Measurements from ENCODE around the gene YJEFN3. TPM values are rescaled to one million over a fixed set of nuclear protein-coding genes. Genes with fewer than 3 reads are reported as not detected.

YJEFN3 gene
- total and polyA plus RNA-seq, 2 of the 8 experiments (the other 6 are each of a cell fraction or from before 2014, with no cell fraction given), result 5.7 to 9.4 TPM

DNA sequence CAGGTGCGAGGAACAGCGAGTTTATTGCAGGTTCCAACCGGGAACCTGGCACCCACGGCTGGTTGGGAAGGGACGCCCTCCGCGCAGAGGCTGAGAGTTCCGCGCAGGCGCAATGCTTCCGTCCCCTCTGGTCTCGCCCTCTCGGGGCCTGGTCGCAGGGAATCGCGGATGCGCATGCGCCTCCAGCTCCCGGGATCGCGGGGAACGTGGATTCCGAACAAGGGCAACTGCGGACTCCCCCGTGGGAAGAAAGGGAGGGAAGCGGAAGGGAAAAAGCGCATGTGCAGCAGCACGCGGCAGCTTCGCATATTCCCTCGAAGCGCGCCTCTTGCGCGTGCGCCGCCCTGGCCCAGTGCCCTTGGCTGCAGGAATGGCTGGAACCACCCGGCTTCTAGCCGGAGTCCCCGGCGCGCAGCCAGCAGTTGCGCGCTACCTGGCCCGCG, 14.5 kb upstream of the YJEFN3 start:
- no peak overlapping the region for H2BK12ac ChIP-seq (ENCODE audit: low read depth, low read length)
- no peak for TF ChIP-seq SAP30 (IDR thresholded peaks at IDR 0.05; ENCODE audit: insufficient read depth, insufficient replicate concordance, low read length)
- TF ChIP-seq CHD1 (IDR thresholded peaks at IDR 0.05; ENCODE audit: low read depth, low read length), result no peak
- TF ChIP-seq, protein P1, sequence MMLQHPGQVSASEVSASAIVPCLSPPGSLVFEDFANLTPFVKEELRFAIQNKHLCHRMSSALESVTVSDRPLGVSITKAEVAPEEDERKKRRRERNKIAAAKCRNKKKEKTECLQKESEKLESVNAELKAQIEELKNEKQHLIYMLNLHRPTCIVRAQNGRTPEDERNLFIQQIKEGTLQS (IDR thresholded peaks at IDR 0.05; ENCODE audit: insufficient read depth, low read depth, low read length), result no peak
- no peak for TF ChIP-seq RBBP5 (IDR thresholded peaks at IDR 0.05; ENCODE audit: borderline replicate concordance, low read depth, low read length)
- no peak for TF ChIP-seq SP2 (IDR thresholded peaks at IDR 0.05; ENCODE audit: low read length)
- H3K56ac ChIP-seq (replicated peaks; ENCODE audit: insufficient read length, low read depth, low read length), result no peak overlapping the region
- H4K20me1 ChIP-seq (replicated peaks in 1 of 2; ENCODE audit: control insufficient read depth in 1 of 2, insufficient read depth in 2 of 2, low read length in 2 of 2), result peaks cover 0 to 1% of the 10 kb centered on the region in 2 experiments
- H3K4ac ChIP-seq (replicated peaks; ENCODE audit: insufficient read length, low read depth, low read length), result no peak overlapping the region
- H2BK15ac ChIP-seq (ENCODE audit: low read length), result no peak overlapping the region
- H2BK20ac ChIP-seq (ENCODE audit: low read length), result no peak overlapping the region
- no peak overlapping the region for H2AK5ac ChIP-seq (ENCODE audit: low read depth, low read length)
- H3K18ac ChIP-seq (ENCODE audit: extremely low read depth, low read length), result no peak overlapping the region
- H3K9ac ChIP-seq (replicated peaks in 1 of 4; ENCODE audit: extremely low read depth in 1 of 4, low read depth in 3 of 4, low read length in 3 of 4), result no peak overlapping the region
- no peak overlapping the region for H2AFZ ChIP-seq (ENCODE audit: low read length)
- peaks cover 0 to 5% (median 2%) of the 10 kb centered on the region in 4 experiments; a peak in 5 of 8 replicates for H3K36me3 ChIP-seq (ENCODE audit: control insufficient read depth in 2 of 4, insufficient read depth in 4 of 4, low read length in 3 of 4)
- H3K27ac ChIP-seq (ENCODE audit: low read depth, low read length), result no peak overlapping the region
- H2BK120ac ChIP-seq (replicated peaks; ENCODE audit: low read depth, low read length), result no peak overlapping the region
- no peak overlapping the region for H4K91ac ChIP-seq (replicated peaks; ENCODE audit: insufficient read length, low read length)
- no peak for DNase-seq (ENCODE audit: low read depth in 1 of 2, low spot score in 2 of 2)
- H3K23me2 ChIP-seq (ENCODE audit: low read depth, low read length), result peaks cover 4% of the 10 kb centered on the region; the same call in 1 of the 2 replicates
- no peaks in the 10 kb centered on the region for H3K9me3 ChIP-seq (ENCODE audit: insufficient read depth in 2 of 2, low read depth in 1 of 2, low read length in 1 of 2)
- WGBS, 2 experiments (ENCODE audit: extremely low coverage in 1 of 2, insufficient coverage in 1 of 2, insufficient read length in 1 of 2, insufficient replicate concordance in 2 of 2, low coverage in 1 of 2, low lambda C conversion rate in 2 of 2, missing lambda C conversion rate in 1 of 2), result 95% methylated on average over 34 of the region's 46 CpGs; no CpG with 5 or more reads in 1 of the 2 experiments
- no peak overlapping the region for H3K23ac ChIP-seq (ENCODE audit: insufficient read length)
- no peak overlapping the region for H4K8ac ChIP-seq (ENCODE audit: extremely low read depth, insufficient read depth, low read length)
- no peak overlapping the region for H3K4me2 ChIP-seq (ENCODE audit: insufficient read depth in 1 of 2, low read depth in 2 of 2, low read length in 2 of 2)
- H2BK5ac ChIP-seq (ENCODE audit: low read depth, low read length), result no peak overlapping the region
- FAIRE-seq, result no peak
- ChIA-PET CTCF (ENCODE audit: partially characterized antibody) (interaction anchor here (1.0 to 3.2 kb wide), 5 partner anchors 16 to 148 kb away, joined by 4 to 10 read pairs (median 9); no protein-coding TSS in a partner anchor), POLR2A (ENCODE audit: partially characterized antibody) (interaction anchor here (0.7 to 6.7 kb wide), 8 partner anchors 10 to 284 kb away, joined by 3 to 34 read pairs (median 4); partner anchors contain the start of genes GATAD2A and YJEFN3)
- H3K79me1 ChIP-seq (ENCODE audit: low read depth, low read length), result peaks cover 7% of the 10 kb centered on the region
- no peaks in the 10 kb centered on the region; a peak in 1 of 7 replicates for H3K27me3 ChIP-seq (replicated peaks in 1 of 4; ENCODE audit: control insufficient read depth in 3 of 4, extremely low read depth in 1 of 4, insufficient read depth in 3 of 4, low read length in 3 of 4)
- peaks cover 0 to 23% of the 10 kb centered on the region in 2 experiments; a peak in 2 of 4 replicates for H3K79me2 ChIP-seq (ENCODE audit: control insufficient read depth in 1 of 2, insufficient read depth in 2 of 2, low read length in 2 of 2)
- H3K14ac ChIP-seq (ENCODE audit: insufficient read length), result no peak overlapping the region
- H3K4me3 ChIP-seq (ENCODE audit: extremely low read depth in 1 of 4, insufficient read depth in 2 of 4, low read depth in 3 of 4, low read length in 4 of 4), result no peak overlapping the region
- no peak overlapping the region for H4K5ac ChIP-seq (ENCODE audit: insufficient read length, low read depth, low read length)
- peaks cover 0 to 2% (median 0%) of the 10 kb centered on the region in 4 experiments; a peak in 1 of 7 replicates for H3K4me1 ChIP-seq (replicated peaks in 1 of 4; ENCODE audit: control insufficient read depth in 3 of 4, insufficient read depth in 4 of 4, low read length in 3 of 4)

All from H1 (cell line).